SHP77 (cell line): ENCODE results near the gene CTNND2.
A peak's percentile ranks its signal among the peaks of the same experiment; 100 is the strongest.

Experiments
- DNase-seq, 2 experiments: peaks; one replicate each; lab custom pipeline; 2025; lab: John Stamatoyannopoulos, UW

CTNND2 gene

GRCh38 chr5:11760934-11761603 is 143.2 kb downstream of the CTNND2 start:
- DNase-seq = no peak

GRCh38 chr5:11758321-11758720 is 145.9 kb downstream of the CTNND2 start:
- DNase-seq = no peak

GRCh38 chr5:11757661-11758060 is 146.6 kb downstream of the CTNND2 start:
- no peak for DNase-seq

GRCh38 chr5:11737010-11737409 is 167.2 kb downstream of the CTNND2 start:
- no peak for DNase-seq

GRCh38 chr5:11734369-11734768 is 169.9 kb downstream of the CTNND2 start:
- DNase-seq = no peak

GRCh38 chr5:11733840-11734192 is 170.4 kb downstream of the CTNND2 start:
- DNase-seq = no peak

GRCh38 chr5:11733185-11733839 is 170.9 kb downstream of the CTNND2 start:
- DNase-seq = no peak

- DNase-seq = peak in 1 of 2 experiments; percentile 5
Observed at GRCh38 chr5:11724940-11725339, 179.3 kb downstream of the CTNND2 start.

GRCh38 chr5:11719888-11720481 is 184.3 kb downstream of the CTNND2 start:
- DNase-seq = peak; percentile 47 to 76

- no peak for DNase-seq
Observed at GRCh38 chr5:11715461-11716196, 188.6 kb downstream of the CTNND2 start.

- DNase-seq = no peak
Observed at GRCh38 chr5:11711932-11712331, 192.3 kb downstream of the CTNND2 start.

GRCh38 chr5:11709021-11709420 is 195.2 kb downstream of the CTNND2 start:
- no peak for DNase-seq

GRCh38 chr5:11704916-11705315 is 199.3 kb downstream of the CTNND2 start:
- no peak for DNase-seq

- DNase-seq = no peak
Observed at GRCh38 chr5:11700391-11700790, 203.9 kb downstream of the CTNND2 start.

GRCh38 chr5:11692636-11693035 is 211.6 kb downstream of the CTNND2 start:
- no peak for DNase-seq

- DNase-seq = no peak
Observed at GRCh38 chr5:11687498-11687897, 216.7 kb downstream of the CTNND2 start.

- DNase-seq = no peak
Observed at GRCh38 chr5:11684607-11685006, 219.6 kb downstream of the CTNND2 start.

GRCh38 chr5:11683666-11684065 is 220.6 kb downstream of the CTNND2 start:
- no peak for DNase-seq

- no peak for DNase-seq
Observed at GRCh38 chr5:11681796-11682195, 222.4 kb downstream of the CTNND2 start.

- DNase-seq = no peak
Observed at GRCh38 chr5:11679676-11680075, 224.6 kb downstream of the CTNND2 start.

- no peak for DNase-seq
Observed at GRCh38 chr5:11675184-11675583, 229.1 kb downstream of the CTNND2 start.

GRCh38 chr5:11672385-11673085 is 231.7 kb downstream of the CTNND2 start:
- DNase-seq = no peak
